Measurements from ENCODE around the gene SLC12A7.

DNA sequence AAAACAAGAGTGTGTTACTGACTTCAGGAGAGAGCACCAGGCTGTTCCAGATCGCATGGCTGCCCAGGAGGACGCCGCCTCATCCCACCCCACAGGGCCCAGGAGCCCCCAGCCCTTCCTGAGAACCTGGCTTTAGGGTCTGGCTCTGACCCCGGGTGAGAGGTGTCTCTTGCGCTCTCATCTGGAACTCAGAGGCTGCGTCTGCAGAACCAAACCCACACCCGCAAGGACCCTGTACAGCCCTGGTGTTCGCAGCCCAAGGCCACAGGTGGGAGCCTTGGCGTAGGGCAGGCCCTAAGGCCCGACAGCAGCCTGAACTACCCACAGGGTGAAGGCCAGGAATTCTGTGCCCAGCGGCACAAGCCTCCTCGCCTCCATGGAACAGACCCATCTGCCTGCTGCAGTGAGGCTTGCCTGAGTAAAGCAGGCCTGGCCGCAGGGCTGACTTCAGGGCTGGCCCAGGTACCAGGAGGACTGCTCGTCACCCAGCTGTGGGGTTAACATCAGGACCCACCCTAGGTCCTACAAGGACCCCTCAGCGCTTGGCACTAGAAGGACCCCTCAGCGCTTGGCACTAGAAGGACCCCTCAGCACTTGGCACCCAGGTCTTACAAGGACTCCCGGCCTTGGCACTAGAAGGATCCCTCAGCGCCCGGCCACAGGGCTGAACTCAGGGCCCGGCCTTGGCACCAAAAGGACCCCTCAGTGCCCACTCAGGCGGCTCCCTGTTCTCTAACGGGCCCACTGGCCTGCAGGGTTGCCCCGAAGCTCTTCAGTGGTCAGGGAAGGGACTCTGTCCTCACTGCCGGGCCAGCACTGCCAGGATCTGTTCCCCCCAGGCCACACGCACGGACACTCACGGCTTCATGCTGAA, 55.0 kb downstream of the SLC12A7 start:
- no peak for TF ChIP-seq POLR2A (IDR thresholded peaks at IDR 0.05)
- TF ChIP-seq, protein P1, sequence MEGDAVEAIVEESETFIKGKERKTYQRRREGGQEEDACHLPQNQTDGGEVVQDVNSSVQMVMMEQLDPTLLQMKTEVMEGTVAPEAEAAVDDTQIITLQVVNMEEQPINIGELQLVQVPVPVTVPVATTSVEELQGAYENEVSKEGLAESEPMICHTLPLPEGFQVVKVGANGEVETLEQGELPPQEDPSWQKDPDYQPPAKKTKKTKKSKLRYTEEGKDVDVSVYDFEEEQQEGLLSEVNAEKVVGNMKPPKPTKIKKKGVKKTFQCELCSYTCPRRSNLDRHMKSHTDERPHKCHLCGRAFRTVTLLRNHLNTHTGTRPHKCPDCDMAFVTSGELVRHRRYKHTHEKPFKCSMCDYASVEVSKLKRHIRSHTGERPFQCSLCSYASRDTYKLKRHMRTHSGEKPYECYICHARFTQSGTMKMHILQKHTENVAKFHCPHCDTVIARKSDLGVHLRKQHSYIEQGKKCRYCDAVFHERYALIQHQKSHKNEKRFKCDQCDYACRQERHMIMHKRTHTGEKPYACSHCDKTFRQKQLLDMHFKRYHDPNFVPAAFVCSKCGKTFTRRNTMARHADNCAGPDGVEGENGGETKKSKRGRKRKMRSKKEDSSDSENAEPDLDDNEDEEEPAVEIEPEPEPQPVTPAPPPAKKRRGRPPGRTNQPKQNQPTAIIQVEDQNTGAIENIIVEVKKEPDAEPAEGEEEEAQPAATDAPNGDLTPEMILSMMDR (IDR thresholded peaks at IDR 0.05), result no peak

Measured in right lobe of liver (tissue), 4 donors.